CD4-positive, alpha-beta T cell (primary cell): ENCODE measurements around the gene TBC1D24. TPM values are rescaled to one million over a fixed set of nuclear protein-coding genes. Genes with fewer than 3 reads are reported as not detected.

ENCODE experiments used
- ATAC-seq: fragments of 200-7000 bp; cut with Tn5 transposase; one replicate; pipeline ENCODE4 v1.10.0; 2022; ENCODE audit warnings: mild to moderate bottlenecking; ENCODE audit not compliant: poor library complexity
- CTCF ChIA-PET: fragments of 350-600 bp; sonication (Branson Sonifier 250); formaldehyde crosslinking; loops from one replicate; lab custom pipeline; 2021; ENCODE audit warnings: antibody characterized with exemption, inconsistent platforms; lab: Charles Lee
- POLR2A ChIA-PET: fragments of 350-600 bp; sonication (Branson Sonifier 250); formaldehyde crosslinking; loops from one replicate; lab custom pipeline; 2021; ENCODE audit warnings: antibody characterized with exemption, inconsistent platforms; lab: Charles Lee
- DNase-seq, 14 experiments: peaks; one replicate each; pipeline ENCODE4 v3.0.0-alpha.2; 2013 to 2020; ENCODE audit warnings: mixed read lengths in 2 of 14
- H3K27ac ChIP-seq, 2 donors: one replicate each; pipeline versions ENCODE4 v1.5.1 to v1.7.0; 2013; ENCODE audit warnings: low read length in 2 of 2, low read depth in 1 of 2, mild to moderate bottlenecking in 1 of 2
- H3K27me3 ChIP-seq, 2 experiments: 1 replicate in 1 of 2; 2 replicates in 1 of 2; pipeline versions ENCODE4 v1.6.1 to v1.7.0; 2013; ENCODE audit warnings: low read length in 2 of 2, control low read depth in 1 of 2, mild to moderate bottlenecking in 1 of 2, moderate library complexity in 1 of 2; ENCODE audit not compliant: insufficient read depth in 2 of 2, control insufficient read depth in 1 of 2
- H3K36me3 ChIP-seq: one replicate; pipeline ENCODE4 v1.6.1; 2013; ENCODE audit warnings: low read length, control low read depth; ENCODE audit not compliant: insufficient read depth
- H3K4me1 ChIP-seq: one replicate; pipeline ENCODE4 v1.6.1; 2013; ENCODE audit warnings: low read length, control low read depth; ENCODE audit not compliant: insufficient read depth
- H3K4me3 ChIP-seq: one replicate; pipeline ENCODE4 v1.5.1; 2013; ENCODE audit warnings: mild to moderate bottlenecking, low read length, moderate library complexity
- H3K9me3 ChIP-seq, 2 experiments: 1 replicate in 1 of 2; 2 replicates in 1 of 2; pipeline versions ENCODE4 v1.6.1 to v1.7.0; 2013; ENCODE audit warnings: low read length in 2 of 2, mild to moderate bottlenecking in 2 of 2, control low read depth in 1 of 2, moderate library complexity in 1 of 2; ENCODE audit not compliant: control insufficient read depth in 1 of 2, insufficient read depth in 1 of 2
- H3K27ac Mint-ChIP-seq: one replicate; pipeline ENCODE4 v1.8.0; 2020; ENCODE audit warnings: mixed read lengths
- H3K27me3 Mint-ChIP-seq: one replicate; pipeline ENCODE4 v1.8.0; 2021; ENCODE audit warnings: mixed read lengths
- H3K36me3 Mint-ChIP-seq: one replicate; pipeline ENCODE4 v1.8.0; 2021; ENCODE audit warnings: low read depth, mixed read lengths
- H3K4me1 Mint-ChIP-seq: one replicate; pipeline ENCODE4 v1.8.0; 2021; ENCODE audit warnings: low read depth, mixed read lengths
- H3K4me3 Mint-ChIP-seq: one replicate; pipeline ENCODE4 v1.8.0; 2020; ENCODE audit warnings: mild to moderate bottlenecking, mixed read lengths
- H3K9me3 Mint-ChIP-seq: one replicate; pipeline ENCODE4 v1.8.0; 2020; ENCODE audit warnings: mixed read lengths
- CTCF ChIP-seq: fragments of 200-600 bp; IDR thresholded peaks from one replicate; pipeline ENCODE4 v1.8.0; 2022; ENCODE audit warnings: antibody characterized with exemption, mild to moderate bottlenecking
- intact Hi-C, 2 experiments: fragments of 100-400 bp; cut with DNase I in 1 of 2; cut with micrococcal nuclease in 1 of 2; formaldehyde crosslinking; loops; one replicate each; pipeline versions ENCODE4 v1.15.1 to v1.9.0; 2023 to 2025; cut with DNase I, micrococcal nuclease
- total RNA-seq, 174 experiments: library from RNA in 2 of 174; stranded (reverse) in 2 of 174; gene quantifications; one replicate each; pipeline ENCODE4 v1.2.3 and lab custom pipeline; 2021 to 2026

The TBC1D24 gene
- total RNA-seq, 2 experiments from 2014 or later = 1.2 to 2.1 TPM

GRCh38 chr16:2482708-2483534 is 8.0 kb downstream of the TBC1D24 start:
- Histone ChIP-seq H3K36me3 (no peaks in the 10 kb centered on the region), H3K4me1 (peaks cover 16% of the 10 kb centered on the region), H3K27ac (no peak overlapping the region), H3K4me3 (no peak overlapping the region), H3K9me3 (no peaks in the 10 kb centered on the region), H3K27me3 (no peaks in the 10 kb centered on the region)
- Mint-ChIP-seq H3K27me3 (no peaks in the 10 kb centered on the region), H3K4me3 (no peak overlapping the region), H3K4me1 (peaks cover 12% of the 10 kb centered on the region), H3K27ac (no peak overlapping the region), H3K9me3 (no peaks in the 10 kb centered on the region), H3K36me3 (no peaks in the 10 kb centered on the region)
- ATAC-seq (no peak), DNase-seq (peak in 1 of 14 experiments; percentile 22)
- TF ChIP-seq CTCF = no peak
- ChIA-PET CTCF (no interaction called here), POLR2A (no interaction called here)
- intact Hi-C loops = no loop called here

- no peak overlapping the region for H3K4me3 ChIP-seq
- no peak overlapping the region for H3K27ac Mint-ChIP-seq
- DNase-seq (peak in 1 of 14 experiments; percentile 6), ATAC-seq (no peak)
- H3K36me3 ChIP-seq = no peaks in the 10 kb centered on the region
- peaks cover 17% of the 10 kb centered on the region for H3K4me1 ChIP-seq
- H3K9me3 ChIP-seq = no peaks in the 10 kb centered on the region
- no peaks in the 10 kb centered on the region for H3K9me3 Mint-ChIP-seq
- CTCF ChIA-PET = no interaction called here
- TF ChIP-seq CTCF = no peak
- H3K36me3 Mint-ChIP-seq = no peaks in the 10 kb centered on the region
- intact Hi-C loops = no loop called here
- no peak overlapping the region for H3K27ac ChIP-seq
- no peak overlapping the region for H3K4me3 Mint-ChIP-seq
- H3K27me3 Mint-ChIP-seq = no peaks in the 10 kb centered on the region
- no peaks in the 10 kb centered on the region for H3K27me3 ChIP-seq
- H3K4me1 Mint-ChIP-seq = peaks cover 12% of the 10 kb centered on the region
- POLR2A ChIA-PET = no interaction called here
These were observed 9.3 kb downstream of the TBC1D24 start for GRCh38 chr16:2483939-2484897.

- ATAC-seq (no peak), DNase-seq (no peak)
- H3K9me3 ChIP-seq = no peaks in the 10 kb centered on the region
- H3K4me1 Mint-ChIP-seq = peaks cover 12% of the 10 kb centered on the region
- no peak overlapping the region for H3K4me3 ChIP-seq
- no peaks in the 10 kb centered on the region for H3K27me3 Mint-ChIP-seq
- H3K4me1 ChIP-seq = peaks cover 17% of the 10 kb centered on the region
- ChIA-PET CTCF (no interaction called here), POLR2A (no interaction called here)
- no peaks in the 10 kb centered on the region for H3K36me3 ChIP-seq
- no peak overlapping the region for H3K27ac ChIP-seq
- H3K36me3 Mint-ChIP-seq = no peaks in the 10 kb centered on the region
- no peaks in the 10 kb centered on the region for H3K27me3 ChIP-seq
- intact Hi-C loops = loop anchor here (5.0 kb wide), 4 partner anchors 53 to 458 kb away; partner anchors contain the start of genes CASKIN1 (in 1 of the 2), CCNF (in 1 of the 2) and NHERF2 (in 1 of the 2)
- H3K4me3 Mint-ChIP-seq = no peak overlapping the region
- no peak overlapping the region for H3K27ac Mint-ChIP-seq
- TF ChIP-seq CTCF = no peak
- H3K9me3 Mint-ChIP-seq = no peaks in the 10 kb centered on the region
These were observed 10.1 kb downstream of the TBC1D24 start for GRCh38 chr16:2484898-2485508.
